CD14-positive monocyte (primary cell): ENCODE data around the gene GABRD. TPM values are rescaled to one million over a fixed set of nuclear protein-coding genes. Genes with fewer than 3 reads are reported as not detected.

Experiments
- DNase-seq, 3 donors: peaks; one replicate each; pipeline ENCODE4 v3.0.0-alpha.2; 2011 to 2022
- H2AFZ ChIP-seq: 2 replicates; pipeline ENCODE4 v1.6.0; 2012; ENCODE audit warnings: mild to moderate bottlenecking, low read depth, low read length, inconsistent platforms; ENCODE audit not compliant: insufficient read depth, poor library complexity, severe bottlenecking
- H3K27ac ChIP-seq, 2 donors: 1 replicate in 1 of 2; 2 replicates in 1 of 2; pipeline ENCODE4 v1.5.1; 2012 to 2013; ENCODE audit warnings: low read length in 2 of 2, control low read depth in 1 of 2, inconsistent platforms in 1 of 2, low read depth in 1 of 2, mild to moderate bottlenecking in 1 of 2
- H3K27me3 ChIP-seq, 2 donors: one replicate each; pipeline versions ENCODE4 v1.6.0 to v1.6.1; 2011 to 2013; ENCODE audit warnings: low read length in 2 of 2; ENCODE audit not compliant: control insufficient read depth in 2 of 2, insufficient read depth in 2 of 2
- H3K36me3 ChIP-seq, 2 donors: replicated peaks in 1 of 2; 1 replicate in 1 of 2; 2 replicates in 1 of 2; pipeline versions ENCODE4 v1.5.1 to v1.6.1; 2012 to 2013; ENCODE audit warnings: low read length in 2 of 2, control low read depth in 1 of 2, inconsistent platforms in 1 of 2, mild to moderate bottlenecking in 1 of 2; ENCODE audit not compliant: insufficient read depth in 2 of 2, control insufficient read depth in 1 of 2
- H3K4me1 ChIP-seq, 2 donors: 1 replicate in 1 of 2; 2 replicates in 1 of 2; pipeline versions ENCODE4 v1.5.1 to v1.6.1; 2012 to 2013; ENCODE audit warnings: low read length in 2 of 2, control low read depth in 1 of 2, inconsistent platforms in 1 of 2, mild to moderate bottlenecking in 1 of 2, moderate library complexity in 1 of 2; ENCODE audit not compliant: insufficient read depth in 2 of 2, control insufficient read depth in 1 of 2
- H3K4me2 ChIP-seq: replicated peaks from 2 replicates; pipeline ENCODE3; 2012; ENCODE audit warnings: low read length, moderate library complexity, mild to moderate bottlenecking; ENCODE audit not compliant: poor library complexity, severe bottlenecking; ENCODE audit errors: extremely low read depth
- H3K4me3 ChIP-seq, 3 experiments: fragments of 200-600 bp in 1 of 3; sonication (generic) in 1 of 3; replicated peaks in 1 of 3; 1 replicate in 2 of 3; 2 replicates in 1 of 3; pipeline ENCODE4 v1.5.1; 2011 to 2013; ENCODE audit warnings: low read length in 3 of 3, mild to moderate bottlenecking in 3 of 3, control low read depth in 2 of 3, low read depth in 2 of 3, inconsistent platforms in 1 of 3, moderate library complexity in 1 of 3
- H3K79me2 ChIP-seq: 2 replicates; pipeline ENCODE4 v1.6.0; 2012; ENCODE audit warnings: mild to moderate bottlenecking, control low read depth, inconsistent platforms, low read length, moderate library complexity; ENCODE audit not compliant: insufficient read depth
- H3K9ac ChIP-seq: 2 replicates; pipeline ENCODE4 v1.6.0; 2017; ENCODE audit warnings: low read length, mild to moderate bottlenecking; ENCODE audit not compliant: insufficient read depth, poor library complexity, severe bottlenecking
- H3K9me3 ChIP-seq, 2 donors: replicated peaks in 1 of 2; 1 replicate in 1 of 2; 2 replicates in 1 of 2; pipeline versions ENCODE4 v1.5.1 to v1.6.1; 2012 to 2013; ENCODE audit warnings: low read length in 2 of 2, control low read depth in 1 of 2; ENCODE audit not compliant: control insufficient read depth in 1 of 2, insufficient read depth in 1 of 2
- H4K20me1 ChIP-seq: 2 replicates; pipeline ENCODE4 v1.6.0; 2012; ENCODE audit warnings: mild to moderate bottlenecking, low read length, control low read depth, moderate library complexity; ENCODE audit not compliant: insufficient read depth
- H3K27ac Mint-ChIP-seq, 7 donors: one replicate each; pipeline ENCODE4 v1.8.0; 2020; ENCODE audit warnings: mild to moderate bottlenecking in 7 of 7, mixed read lengths in 7 of 7, moderate library complexity in 6 of 7, inconsistent platforms in 2 of 7
- H3K27me3 Mint-ChIP-seq, 3 donors: one replicate each; pipeline ENCODE4 v1.8.0; 2021 to 2022; ENCODE audit warnings: low read depth in 3 of 3, mild to moderate bottlenecking in 3 of 3, mixed read lengths in 3 of 3, moderate library complexity in 3 of 3, inconsistent platforms in 1 of 3
- H3K36me3 Mint-ChIP-seq, 2 donors: one replicate each; pipeline ENCODE4 v1.8.0; 2020; ENCODE audit warnings: mixed read lengths in 2 of 2, inconsistent platforms in 1 of 2, mild to moderate bottlenecking in 1 of 2
- H3K4me1 Mint-ChIP-seq: one replicate; pipeline ENCODE4 v1.8.0; 2020; ENCODE audit warnings: mild to moderate bottlenecking, mixed read lengths
- H3K4me3 Mint-ChIP-seq, 2 donors: one replicate each; pipeline ENCODE4 v1.8.0; 2020; ENCODE audit warnings: mild to moderate bottlenecking in 2 of 2, mixed read lengths in 2 of 2, moderate library complexity in 1 of 2
- H3K9me3 Mint-ChIP-seq, 7 donors: one replicate each; pipeline ENCODE4 v1.8.0; 2020 to 2022; ENCODE audit warnings: mixed read lengths in 7 of 7, mild to moderate bottlenecking in 6 of 7, moderate library complexity in 6 of 7, inconsistent platforms in 2 of 7
- WGBS: methylation state at CpG from one replicate; pipeline ENCODE4 v1.1.5; 2013; ENCODE audit warnings: missing lambda C conversion rate; ENCODE audit not compliant: insufficient coverage; 5-methylcytosine and 5-hydroxymethylcytosine counted together
- intact Hi-C, 2 donors: fragments of 100-400 bp; cut with micrococcal nuclease; formaldehyde crosslinking; loops; one replicate each; pipeline versions ENCODE4 v1.15.0 to v1.15.1; 2023
- polyA plus RNA-seq, 3 donors: library from polyadenylated mRNA; depleted of rRNA in 1 of 3; unstranded in 2 of 3; stranded (reverse) in 1 of 3; fragments of 300-500 nt in 2 of 3; fragments of >200 nt in 1 of 3; fragmentation: Illumina TruSeq in 2 of 3; gene quantifications; 1 replicate in 2 of 3; 2 replicates in 1 of 3; pipeline ENCODE4 v1.2.3, GENCODE V29; 2012 to 2021
- TF ChIP-seq, protein P1 (sequence below): fragments of 200-600 bp; IDR thresholded peaks from one replicate; pipeline ENCODE4 v1.8.0; 2022; ENCODE audit warnings: antibody characterized with exemption, mild to moderate bottlenecking

The GABRD gene
- polyA plus RNA-seq, 3 donors = not detected

DNA sequence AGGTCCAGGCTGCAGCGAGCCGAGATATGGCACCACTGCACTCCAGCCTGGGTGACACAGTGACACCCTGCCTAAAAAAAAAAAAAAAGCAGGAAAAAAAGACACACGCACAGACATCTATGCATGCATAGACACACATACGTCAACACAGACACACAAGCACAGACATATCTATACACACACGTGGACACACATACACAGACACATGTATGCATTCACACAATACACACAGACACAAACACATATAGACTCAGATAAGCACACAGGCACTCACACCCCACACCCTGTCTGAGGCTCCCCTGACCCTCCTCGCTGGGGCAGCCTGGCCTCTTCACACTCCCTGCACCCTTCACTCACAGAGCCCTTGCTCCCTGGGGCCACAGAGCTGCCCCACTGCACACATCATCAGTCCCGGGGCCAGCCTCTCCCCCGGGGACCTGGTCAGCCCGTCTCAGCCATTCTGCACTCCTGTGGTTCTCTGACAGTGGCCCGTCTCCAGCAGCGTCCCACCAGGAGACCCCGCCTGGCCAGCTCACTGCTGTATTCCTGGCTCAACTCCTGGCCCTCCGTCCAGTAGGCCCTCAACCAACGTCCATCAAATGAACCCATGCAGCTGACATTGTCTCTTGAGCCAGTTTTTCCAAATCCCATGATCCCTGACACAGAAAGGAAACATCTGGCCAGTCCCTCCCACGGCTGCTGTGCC lies 26.5 kb downstream of the GABRD start:
- no peak overlapping the region for H3K4me2 ChIP-seq
- peaks cover 41 to 67% (median 57%) of the 10 kb centered on the region in 3 donors for H3K27me3 Mint-ChIP-seq
- H2AFZ ChIP-seq = no peak overlapping the region
- H3K4me1 Mint-ChIP-seq = peaks cover 11% of the 10 kb centered on the region
- TF ChIP-seq, protein P1, sequence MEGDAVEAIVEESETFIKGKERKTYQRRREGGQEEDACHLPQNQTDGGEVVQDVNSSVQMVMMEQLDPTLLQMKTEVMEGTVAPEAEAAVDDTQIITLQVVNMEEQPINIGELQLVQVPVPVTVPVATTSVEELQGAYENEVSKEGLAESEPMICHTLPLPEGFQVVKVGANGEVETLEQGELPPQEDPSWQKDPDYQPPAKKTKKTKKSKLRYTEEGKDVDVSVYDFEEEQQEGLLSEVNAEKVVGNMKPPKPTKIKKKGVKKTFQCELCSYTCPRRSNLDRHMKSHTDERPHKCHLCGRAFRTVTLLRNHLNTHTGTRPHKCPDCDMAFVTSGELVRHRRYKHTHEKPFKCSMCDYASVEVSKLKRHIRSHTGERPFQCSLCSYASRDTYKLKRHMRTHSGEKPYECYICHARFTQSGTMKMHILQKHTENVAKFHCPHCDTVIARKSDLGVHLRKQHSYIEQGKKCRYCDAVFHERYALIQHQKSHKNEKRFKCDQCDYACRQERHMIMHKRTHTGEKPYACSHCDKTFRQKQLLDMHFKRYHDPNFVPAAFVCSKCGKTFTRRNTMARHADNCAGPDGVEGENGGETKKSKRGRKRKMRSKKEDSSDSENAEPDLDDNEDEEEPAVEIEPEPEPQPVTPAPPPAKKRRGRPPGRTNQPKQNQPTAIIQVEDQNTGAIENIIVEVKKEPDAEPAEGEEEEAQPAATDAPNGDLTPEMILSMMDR = no peak
- H3K36me3 ChIP-seq = no peaks in the 10 kb centered on the region
- intact Hi-C loops = loop anchor here in 1 of 2 donors (5.0 kb wide), 2 partner anchors 83 to 103 kb away; no protein-coding TSS in a partner anchor
- 74% methylated on average over 14 of the region's 15 CpGs for WGBS
- H3K79me2 ChIP-seq = no peaks in the 10 kb centered on the region
- H3K9ac ChIP-seq = no peak overlapping the region
- peaks cover 0 to 4% of the 10 kb centered on the region in 2 donors for H3K36me3 Mint-ChIP-seq
- H3K27ac ChIP-seq = no peak overlapping the region
- H3K4me1 ChIP-seq = peaks cover 7 to 19% of the 10 kb centered on the region in 2 donors
- H3K9me3 Mint-ChIP-seq = peaks cover 0 to 12% (median 5%) of the 10 kb centered on the region in 7 donors
- peaks cover 9 to 59% of the 10 kb centered on the region in 2 donors for H3K27me3 ChIP-seq
- H3K4me3 ChIP-seq = no peak overlapping the region
- no peak for DNase-seq
- no peaks in the 10 kb centered on the region for H3K9me3 ChIP-seq
- H4K20me1 ChIP-seq = no peaks in the 10 kb centered on the region
- peak overlapping the region in 1 of 2 donors; percentile 83 for H3K4me3 Mint-ChIP-seq
- peak overlapping the region in 1 of 7 donors; percentile 63 for H3K27ac Mint-ChIP-seq

DNA sequence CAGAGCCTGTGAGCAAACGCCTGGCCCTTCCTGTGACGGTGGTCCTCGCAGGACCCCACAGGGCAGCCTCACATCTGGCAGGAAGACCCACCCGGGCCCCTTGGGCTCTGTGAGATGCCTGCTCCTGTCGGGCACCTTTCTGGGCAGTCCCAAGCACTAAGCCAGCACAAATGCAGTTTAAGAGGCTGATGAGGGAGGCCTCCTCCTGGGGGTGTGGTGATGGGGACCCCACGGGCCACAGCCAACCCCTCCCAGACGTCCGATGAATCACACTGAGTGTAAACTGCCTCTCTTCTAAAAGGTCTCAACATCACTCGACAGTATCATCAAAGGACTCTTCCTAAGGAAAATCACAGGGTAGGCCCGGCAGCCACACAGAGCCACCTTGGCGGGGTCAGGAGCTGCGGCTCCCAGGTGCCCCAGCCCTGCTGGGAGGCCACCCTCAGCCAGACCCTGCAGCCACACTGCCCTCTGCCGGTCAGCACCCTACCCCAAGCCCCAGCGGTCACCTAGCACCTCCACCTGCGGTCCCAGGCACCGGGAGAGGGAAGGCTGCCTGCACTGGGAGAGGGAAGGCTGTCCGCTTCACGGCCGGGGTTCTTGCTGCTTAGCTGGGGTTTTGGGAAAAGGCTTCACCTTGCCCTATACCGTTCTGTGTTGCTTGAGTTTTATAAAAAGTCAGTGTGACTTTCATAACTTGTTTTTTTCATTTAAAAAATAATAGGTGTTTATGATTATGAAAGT lies 27.2 kb downstream of the GABRD start:
- TF ChIP-seq, protein P1 = peak; percentile 64
- H3K79me2 ChIP-seq = no peaks in the 10 kb centered on the region
- no peak overlapping the region for H3K9ac ChIP-seq
- no peaks in the 10 kb centered on the region for H4K20me1 ChIP-seq
- no peak overlapping the region for H3K27ac Mint-ChIP-seq
- H2AFZ ChIP-seq = no peak overlapping the region
- no peak overlapping the region for H3K4me3 ChIP-seq
- H3K27me3 ChIP-seq = peaks cover 9 to 65% of the 10 kb centered on the region in 2 donors
- peaks cover 0 to 12% (median 5%) of the 10 kb centered on the region in 7 donors for H3K9me3 Mint-ChIP-seq
- H3K4me3 Mint-ChIP-seq = peak overlapping the region in 1 of 2 donors; percentile 83
- H3K4me1 Mint-ChIP-seq = peaks cover 11% of the 10 kb centered on the region
- intact Hi-C loops = loop anchor here in 1 of 2 donors (5.0 kb wide), 2 partner anchors 84 to 104 kb away; no protein-coding TSS in a partner anchor
- H3K9me3 ChIP-seq = no peaks in the 10 kb centered on the region
- peak; percentile 11 to 39 (median 25) for DNase-seq
- H3K27me3 Mint-ChIP-seq = peaks cover 48 to 74% (median 59%) of the 10 kb centered on the region in 3 donors
- H3K4me1 ChIP-seq = peaks cover 7 to 19% of the 10 kb centered on the region in 2 donors
- no peak overlapping the region for H3K4me2 ChIP-seq
- no peak overlapping the region for H3K27ac ChIP-seq
- H3K36me3 Mint-ChIP-seq = peaks cover 0 to 4% of the 10 kb centered on the region in 2 donors
- WGBS = 44% methylated on average over 8 of the region's 20 CpGs
- H3K36me3 ChIP-seq = no peaks in the 10 kb centered on the region
